Activated naive CD4-positive, alpha-beta T cell (primary cell): ENCODE data around the gene PRPH.
"Not testable (repeated sequence)": the region's sequence is repeated elsewhere in the genome, so short reads cannot be mapped to it uniquely, and the experiment has no call there.

Experiments
- DNase-seq, 4 experiments: peaks; one replicate each; lab custom pipeline; 2025; lab: John Stamatoyannopoulos, UW

Gene PRPH

DNA sequence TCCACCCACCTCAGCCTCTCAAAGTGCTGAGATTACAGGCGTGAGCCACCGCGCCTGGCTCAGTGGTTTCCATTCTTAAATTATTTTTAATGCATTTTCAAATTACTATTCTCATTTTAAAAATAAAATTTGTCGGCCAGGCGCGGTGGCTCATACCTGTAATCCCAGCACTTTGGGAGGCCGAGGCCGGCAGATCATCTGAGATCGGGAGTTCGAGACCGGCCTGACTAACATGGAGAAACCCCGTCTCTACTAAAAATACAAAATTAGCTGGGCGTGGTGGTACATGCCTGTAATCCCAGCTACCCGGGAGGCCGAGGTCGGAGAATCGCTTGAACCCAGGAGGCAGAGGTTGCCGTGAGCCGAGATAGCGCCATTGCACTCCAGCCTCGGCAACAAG is 38.8 kb downstream of the PRPH start:
- not testable (repeated sequence) for DNase-seq

DNA sequence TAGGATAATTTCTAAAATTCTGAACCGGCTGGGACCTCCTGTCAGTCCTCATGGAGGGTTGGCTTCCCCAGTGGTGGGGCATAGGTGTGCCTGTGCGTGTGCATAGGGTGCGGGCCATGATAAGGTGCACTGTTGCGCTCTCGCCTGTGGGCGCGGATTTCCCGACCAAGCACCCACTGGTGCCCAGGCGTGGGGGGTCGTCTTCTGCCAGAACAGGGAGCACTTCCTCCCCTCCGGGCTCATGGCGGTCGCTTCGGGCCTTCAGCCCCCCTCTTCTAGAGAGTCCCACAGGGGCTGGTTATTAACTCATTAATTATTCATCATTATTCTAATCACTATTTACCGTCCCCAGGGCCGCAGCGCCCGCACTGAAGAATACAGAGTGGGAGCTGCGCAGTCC is 39.3 kb downstream of the PRPH start:
- DNase-seq, result no peak

DNA sequence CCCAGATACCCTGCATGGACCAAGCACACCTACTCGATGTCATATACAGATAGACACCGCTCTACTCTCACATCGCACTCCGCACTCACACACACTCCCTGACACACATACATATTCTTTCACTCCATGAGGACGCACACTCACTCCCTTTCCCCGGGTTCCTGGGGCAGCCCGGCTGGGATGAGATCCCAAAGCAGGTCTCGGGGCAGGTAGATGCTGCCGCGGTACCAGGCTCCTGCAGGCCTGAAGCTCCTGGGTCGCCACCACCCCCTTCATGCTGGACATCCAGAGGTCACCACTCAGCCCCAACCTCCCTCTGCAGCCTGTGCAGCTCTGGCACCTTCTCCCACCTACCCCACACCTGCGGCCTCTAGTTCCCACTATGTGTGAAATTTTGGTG is 39.7 kb downstream of the PRPH start:
- no peak for DNase-seq

DNA sequence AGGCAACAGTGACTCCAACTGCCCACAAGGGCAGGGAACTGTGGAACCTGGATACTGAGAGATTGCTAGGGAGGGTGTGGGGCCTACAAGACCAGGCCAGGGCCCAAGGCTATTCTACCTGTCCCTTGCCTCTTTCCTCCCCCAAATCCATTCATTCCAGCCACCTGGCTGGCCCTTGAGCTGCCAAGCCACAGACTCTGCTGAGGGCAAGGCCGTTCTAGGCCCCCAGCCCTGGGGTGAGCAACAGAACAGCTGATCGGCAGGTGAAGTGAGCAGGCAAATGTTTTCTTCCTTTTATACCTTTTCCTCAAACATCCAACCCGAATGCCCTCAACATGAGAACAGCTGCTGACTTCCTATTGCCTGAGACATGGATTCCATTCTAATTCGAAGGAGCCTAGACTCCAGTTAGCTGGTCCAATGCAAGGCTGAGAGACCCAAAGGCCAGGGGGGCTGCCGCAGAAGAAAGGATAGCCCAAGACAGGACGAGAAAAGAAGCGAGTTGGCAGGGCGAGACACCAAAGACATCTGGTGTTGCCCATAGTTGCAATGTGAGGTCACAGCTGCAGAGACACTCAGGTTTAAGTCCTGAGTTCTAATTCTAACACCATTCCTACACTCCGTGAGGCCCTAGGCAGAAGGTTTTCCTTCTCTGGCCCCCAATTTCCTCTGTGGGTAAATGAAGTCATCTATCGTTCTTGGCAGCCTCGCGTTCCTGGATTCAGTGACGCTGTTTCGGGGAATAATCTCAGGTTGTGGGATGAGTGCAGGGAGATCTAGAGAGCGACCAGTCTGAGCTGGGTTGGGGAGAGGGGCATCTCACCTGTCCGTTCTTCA is 40.4 kb downstream of the PRPH start:
- DNase-seq, result no peak

DNA sequence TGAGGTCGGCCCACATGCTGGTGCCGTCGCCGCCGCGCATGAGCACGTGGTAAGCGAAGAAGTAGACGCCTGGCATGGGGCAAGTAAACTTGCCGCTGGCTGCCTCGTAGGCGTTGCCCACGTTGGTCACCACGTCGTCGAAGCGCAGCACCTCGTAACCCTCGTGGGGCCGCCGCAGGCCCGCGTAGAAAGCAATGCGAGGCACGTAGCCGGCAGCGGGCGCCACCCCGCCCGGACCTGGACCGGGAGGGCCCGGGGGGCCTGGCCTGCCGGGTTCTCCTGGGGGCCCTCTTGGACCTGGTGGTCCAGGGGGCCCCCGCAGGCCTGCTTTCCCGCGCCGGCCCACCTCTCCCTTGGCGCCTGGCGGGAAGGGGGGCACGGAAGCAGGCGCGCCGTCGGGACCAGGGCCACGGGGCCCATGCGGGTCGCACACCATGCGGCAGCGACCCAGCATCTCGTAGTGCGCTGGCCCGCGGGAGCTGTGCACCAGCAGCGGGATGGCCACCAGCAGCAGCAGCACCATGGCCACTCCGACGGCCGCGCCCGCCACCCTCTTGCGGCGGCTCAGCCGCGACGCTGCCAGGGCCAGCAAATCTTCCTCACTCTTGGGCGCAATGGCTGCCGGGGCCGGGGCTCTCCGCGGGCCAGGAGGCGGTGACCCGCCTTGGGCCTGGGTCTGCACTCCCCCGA is 41.2 kb downstream of the PRPH start:
- no peak for DNase-seq

DNA sequence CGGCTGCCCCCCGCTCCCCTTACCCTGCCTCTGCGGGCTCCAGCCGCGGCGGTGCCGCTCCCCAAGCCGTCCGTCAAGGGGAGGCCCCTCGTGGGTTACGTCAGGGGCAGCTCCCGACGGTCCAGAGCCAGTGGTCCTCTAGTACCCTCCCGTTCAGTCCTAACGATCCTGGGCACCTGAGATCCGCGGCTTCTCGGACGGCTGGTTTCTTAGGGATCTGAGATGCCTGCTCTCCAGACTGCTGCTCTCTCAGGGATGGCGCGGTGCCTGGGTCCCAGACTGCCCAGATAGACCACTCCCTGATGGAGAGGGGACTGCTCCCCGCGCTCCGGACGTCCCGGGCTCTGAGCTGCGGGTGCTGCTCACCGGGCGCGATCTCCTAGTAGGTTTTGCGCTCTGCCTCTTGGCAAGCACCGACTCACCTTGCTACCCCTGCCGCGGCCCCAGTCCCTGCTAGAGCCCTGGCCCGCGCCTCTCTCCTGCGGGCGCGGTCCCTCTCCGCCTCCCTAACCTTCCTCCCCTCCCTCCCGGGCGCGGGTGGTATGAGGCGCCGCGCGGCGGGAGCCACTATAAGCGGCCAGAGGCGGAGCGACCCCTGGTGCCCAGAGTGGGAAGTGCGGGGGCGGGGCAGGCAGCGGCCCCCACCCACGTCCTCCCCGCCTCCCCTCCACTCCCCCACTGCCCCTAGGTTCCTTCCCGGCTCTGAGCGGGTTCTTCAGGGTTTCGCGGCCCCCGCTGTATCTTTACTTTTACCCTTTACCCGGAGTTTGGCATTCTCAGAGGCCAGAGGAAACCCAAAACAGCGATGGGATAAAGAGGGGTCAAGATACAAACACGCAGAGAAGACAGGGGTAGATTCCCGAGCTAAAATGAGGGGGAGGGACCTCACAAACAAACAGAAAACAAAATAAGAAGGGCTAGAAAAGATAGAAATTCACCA is 42.0 kb downstream of the PRPH start, which contains the start of gene C1QL4:
TSS of gene C1QL4 (minus strand) at position 544 of the 940 bp plus-strand sequence. CDS start 711 bp downstream, outside the sequence.
- DNase-seq, result peak; percentile 63 to 89 (median 85)

DNA sequence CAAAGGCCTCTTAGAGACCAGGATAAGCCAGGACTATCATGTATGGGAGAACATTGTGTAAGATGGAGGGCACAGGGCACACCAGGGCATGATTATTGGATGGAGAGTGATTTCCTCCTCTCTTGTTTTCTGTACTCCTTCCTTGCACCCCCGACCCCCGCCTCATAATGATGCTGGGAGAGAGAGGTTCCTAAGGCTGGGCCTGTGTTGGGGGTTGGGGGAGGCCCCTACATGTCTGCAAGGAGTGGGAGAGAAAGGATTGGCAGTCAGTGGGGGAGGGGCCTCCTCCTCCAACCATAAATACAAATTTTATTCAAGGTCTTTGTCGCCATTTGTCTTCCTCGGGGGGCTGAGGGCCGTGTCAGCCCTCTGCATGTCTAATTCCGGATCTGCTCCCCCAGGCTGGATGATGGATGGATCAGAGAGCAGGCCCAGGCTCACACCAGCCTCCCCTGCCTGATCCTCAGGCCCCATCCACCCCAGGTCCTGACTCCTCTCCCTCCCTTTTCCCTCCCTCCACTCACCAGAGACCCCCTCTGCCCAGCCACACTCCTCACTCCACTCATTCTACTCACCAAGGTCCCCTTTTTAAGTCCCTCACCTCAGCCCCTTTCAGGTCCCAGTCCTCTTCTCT is 44.0 kb downstream of the PRPH start:
- DNase-seq, result no peak

DNA sequence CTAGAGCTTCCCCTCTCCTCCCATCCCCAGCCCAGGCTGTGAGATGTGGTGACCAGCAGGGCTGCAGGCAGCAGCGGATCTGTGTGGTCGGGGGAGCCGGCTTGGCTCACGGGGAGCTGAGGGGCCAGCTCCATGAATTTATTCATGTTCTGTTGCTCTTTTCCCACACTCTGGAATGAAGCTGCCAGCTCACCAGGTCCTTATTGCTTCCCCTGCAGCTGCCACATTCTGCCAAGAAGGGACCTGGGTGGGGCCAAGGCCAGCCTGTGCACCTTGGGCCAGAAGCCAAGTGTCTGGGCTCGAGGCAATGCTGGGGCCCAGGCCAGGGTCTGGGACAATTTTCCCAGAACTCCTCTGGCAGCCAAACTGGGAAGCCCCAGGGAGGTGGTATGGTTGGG is 44.5 kb downstream of the PRPH start:
- DNase-seq, result no peak

DNA sequence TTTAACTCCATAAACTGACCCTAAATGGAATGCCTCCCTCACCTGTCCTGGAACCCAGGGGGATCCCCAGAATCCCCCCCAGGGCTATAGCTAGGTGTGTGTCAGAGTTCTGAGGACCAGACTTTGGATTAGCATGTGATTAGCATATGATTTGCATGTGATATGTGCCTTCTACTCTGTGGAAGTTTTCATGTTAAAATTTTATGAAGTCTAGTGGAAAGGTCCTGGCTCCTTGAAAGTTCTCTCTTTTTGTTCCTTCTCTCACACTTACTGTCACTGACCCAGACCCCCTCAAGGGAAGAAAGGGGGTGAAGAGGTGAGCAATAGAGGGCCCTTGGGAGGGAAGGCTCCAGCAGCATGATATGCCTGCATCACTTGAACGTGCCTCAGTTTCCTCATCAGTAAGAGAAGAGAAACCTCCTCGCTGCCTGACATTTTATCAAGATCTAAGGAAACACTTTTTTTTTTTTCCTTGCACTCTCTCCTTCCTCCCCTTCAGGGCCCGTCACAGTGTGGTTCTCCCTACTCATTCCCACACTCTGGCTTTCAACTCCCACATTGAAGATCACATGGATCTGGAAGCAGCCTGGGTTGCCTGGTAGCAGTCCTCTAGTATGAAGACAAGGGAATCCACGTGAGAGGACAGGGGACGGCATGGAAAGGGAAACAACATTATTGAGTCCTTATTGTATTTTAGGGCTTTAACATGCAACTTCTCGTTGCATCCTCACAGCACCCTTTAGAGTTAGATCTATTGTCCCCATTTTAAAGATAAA is 45.3 kb downstream of the PRPH start:
- no peak for DNase-seq

DNA sequence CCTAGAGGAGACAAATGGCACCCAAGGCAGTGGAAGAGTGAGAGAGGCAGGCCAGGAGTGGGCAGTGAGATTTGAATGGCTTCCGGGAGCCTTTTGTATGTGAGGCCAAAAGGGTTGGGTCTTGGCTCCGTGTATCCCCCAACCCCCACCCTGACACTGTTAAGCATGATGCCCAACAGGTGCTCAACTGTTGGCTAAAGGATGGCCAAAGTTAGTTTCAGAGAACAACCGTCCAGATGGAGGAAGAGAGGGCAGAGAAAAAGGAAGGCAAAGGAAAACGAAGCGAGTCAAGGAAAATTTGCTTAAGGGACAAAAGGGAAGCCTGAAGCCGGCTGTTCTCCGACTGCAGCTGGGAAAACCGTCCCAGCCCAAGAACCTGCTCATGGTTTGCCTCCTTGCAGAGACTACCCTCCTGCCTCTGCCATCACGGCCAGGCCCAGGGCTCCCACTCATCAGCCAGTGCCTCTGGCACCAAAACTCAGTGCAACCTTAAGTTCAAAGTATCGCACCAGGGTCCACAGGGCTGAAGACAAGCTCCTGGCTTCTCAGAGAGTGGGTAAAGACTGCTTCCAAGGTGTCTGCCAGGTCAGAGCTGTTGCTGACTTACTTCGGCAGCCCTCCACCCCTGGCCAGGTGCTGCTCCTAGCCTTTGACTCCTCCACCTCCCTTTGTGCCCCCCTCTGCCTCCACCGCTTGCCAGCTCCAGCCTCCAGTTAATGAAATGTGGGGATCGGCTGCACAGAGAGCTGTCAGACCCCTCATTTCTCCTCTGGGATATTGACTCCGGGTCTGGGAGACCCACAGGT is 46.2 kb downstream of the PRPH start:
- DNase-seq, result no peak

DNA sequence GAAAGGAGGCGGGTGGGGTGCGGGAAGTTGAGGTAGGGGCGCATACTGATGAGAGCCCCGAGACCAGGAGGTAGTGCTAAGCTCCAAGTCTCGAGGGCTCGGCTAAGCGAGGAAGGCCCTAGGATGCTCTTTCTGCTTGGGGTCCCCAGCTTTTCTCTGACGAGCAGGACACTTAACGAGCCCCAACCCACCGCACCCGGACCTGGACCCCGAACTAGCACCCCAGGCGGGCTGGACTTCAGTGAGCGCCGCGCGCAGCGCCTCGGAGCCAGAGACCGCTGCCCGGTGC is 46.8 kb downstream of the PRPH start:
- DNase-seq, result no peak

DNA sequence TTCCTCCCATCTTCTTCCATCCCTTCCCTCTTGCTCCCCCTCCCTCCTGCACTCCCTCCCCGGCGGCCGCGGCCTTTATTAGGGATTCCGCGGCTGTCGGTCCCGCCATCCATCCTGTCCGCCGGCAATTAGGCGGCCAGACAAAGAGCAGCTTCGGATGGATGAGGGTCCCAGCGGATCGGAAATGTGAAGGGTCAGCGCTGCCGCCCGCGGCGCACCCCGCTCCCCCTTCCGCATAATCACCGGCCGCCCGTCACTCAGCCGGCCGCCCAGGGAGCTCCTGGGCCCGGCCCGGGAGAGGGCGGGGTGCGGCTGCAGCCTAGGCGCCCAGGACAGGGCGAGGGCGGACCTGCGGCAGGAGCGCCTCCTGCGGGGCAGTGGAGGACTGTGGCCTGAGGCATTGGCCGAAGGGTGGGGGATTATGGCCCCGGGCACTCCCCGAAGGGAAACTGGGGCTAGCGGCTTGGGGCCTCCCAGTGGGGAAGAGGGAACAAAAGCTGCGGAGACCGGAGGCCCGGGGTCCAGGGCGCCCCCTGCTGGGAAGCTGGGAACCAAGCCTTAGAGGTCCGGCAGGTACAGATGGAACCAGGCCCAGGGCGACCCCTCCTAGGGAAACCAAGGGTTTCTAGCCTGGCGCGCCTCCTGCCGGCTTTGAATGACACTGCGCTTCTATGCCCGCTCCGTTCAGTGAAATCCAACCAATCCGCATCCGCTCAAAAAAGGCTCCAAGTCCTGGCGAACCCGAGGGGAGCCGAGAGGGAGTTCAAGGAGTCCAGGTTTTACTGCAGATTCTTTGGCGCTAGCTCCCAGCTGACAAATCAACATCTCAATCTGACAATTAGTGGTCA is 47.3 kb downstream of the PRPH start:
- peak in 3 of 4 experiments; percentile 47 to 55 (median 52) for DNase-seq

DNA sequence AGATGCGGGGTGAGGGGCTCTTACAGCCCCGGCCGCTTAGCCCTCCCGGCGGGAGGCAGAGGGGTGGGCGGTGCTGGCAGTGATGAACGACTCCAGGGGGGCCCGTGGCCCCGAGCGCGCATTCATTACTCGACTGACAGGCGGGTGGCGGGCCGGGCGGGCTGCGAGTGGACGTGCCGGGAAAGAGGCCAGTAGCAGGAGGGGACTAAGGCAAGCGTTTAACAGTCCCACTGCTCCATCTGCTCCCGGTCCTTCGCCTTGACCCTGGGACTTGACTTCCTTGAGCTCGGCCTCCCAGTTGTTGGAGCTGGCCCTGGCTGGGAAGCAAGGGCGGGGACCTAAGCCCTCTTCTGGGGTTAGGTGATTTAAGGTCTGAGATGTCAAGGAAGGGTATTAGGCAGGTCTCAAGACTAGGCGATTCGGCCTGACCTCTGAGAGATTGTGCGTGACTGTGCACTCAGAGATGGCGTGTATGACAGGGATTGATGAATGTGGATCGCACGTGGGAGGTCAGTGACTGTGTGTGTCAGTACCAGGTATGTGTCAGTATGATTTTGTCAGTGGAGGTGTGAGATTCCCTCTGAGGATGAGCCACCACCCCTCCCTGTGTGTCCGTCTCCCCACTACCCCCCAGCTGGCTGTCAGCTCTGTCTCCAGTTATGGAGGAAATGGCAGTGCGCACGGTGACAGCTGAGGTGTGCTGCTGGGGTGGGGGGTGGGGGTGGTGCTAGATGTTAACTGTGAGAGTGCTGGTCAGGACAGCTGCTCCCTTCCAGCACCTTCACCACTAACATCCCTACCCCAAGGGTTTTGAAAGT is 48.2 kb downstream of the PRPH start:
- DNase-seq, result no peak

DNA sequence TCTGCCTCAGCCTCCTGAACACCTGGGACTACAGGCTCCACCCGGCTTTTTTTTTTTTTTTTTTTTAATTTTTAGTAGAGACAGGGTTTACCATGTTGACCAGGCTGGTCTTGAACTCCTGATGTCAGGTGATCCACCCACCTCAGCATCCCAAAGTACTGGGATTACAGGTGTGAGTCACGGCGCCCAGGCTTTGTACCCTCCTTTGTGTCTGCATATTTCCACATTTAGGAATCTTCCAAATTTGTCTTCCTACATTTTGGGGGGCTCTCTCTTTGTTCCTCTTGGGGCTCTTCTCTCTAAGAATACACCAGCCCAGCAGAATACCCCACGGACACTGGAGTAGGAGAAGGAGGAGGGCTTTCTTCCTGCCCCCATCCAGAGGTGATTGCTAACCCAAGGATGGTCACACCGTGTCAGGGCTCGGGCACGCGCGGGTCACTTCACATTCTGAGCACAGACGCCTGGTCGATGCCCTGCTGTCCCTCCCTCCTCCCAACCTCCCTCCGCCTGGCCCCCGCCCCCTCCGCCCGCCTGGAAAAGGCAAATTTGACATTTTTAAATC is 49.6 kb downstream of the PRPH start:
- DNase-seq, result no peak

DNA sequence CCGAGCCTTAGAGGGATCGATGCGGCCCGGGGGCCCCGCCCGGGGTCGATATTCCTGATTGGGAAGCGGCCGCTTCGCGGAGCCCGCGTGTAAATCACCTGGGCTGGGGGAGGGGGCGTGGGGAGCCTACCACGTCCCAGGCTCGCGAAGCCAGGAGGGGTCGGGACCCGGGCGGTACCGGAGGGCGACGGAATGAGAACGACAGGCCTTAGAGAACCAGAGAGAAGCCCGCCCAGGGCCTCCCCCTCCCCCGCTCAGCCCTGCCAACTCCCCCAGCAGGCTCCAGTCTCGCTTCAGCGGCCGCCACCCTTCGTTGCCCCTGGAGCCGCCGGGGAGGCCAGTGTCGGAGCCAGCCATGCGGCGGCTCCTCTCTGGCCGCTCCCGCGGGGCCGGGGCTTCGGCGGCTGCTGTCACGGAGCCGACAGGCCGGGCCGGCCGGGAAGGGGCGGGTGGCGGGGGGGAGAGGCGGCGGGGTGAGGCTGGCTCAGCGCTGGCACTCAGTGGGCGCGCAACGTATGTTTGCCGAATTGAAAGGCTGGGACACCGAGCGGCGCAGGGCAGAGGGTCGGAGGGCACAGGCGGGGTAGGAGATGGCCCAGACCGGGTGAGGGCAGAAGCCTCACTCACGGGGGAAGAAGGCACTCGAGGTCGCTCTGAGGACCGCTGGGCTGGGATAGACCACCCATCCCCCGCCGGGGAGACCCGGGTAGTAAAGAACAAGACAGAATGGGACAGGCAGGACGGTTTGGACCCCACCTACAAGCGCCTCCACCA is 50.3 kb downstream of the PRPH start:
- DNase-seq, result peak in 1 of 4 experiments; percentile 23

DNA sequence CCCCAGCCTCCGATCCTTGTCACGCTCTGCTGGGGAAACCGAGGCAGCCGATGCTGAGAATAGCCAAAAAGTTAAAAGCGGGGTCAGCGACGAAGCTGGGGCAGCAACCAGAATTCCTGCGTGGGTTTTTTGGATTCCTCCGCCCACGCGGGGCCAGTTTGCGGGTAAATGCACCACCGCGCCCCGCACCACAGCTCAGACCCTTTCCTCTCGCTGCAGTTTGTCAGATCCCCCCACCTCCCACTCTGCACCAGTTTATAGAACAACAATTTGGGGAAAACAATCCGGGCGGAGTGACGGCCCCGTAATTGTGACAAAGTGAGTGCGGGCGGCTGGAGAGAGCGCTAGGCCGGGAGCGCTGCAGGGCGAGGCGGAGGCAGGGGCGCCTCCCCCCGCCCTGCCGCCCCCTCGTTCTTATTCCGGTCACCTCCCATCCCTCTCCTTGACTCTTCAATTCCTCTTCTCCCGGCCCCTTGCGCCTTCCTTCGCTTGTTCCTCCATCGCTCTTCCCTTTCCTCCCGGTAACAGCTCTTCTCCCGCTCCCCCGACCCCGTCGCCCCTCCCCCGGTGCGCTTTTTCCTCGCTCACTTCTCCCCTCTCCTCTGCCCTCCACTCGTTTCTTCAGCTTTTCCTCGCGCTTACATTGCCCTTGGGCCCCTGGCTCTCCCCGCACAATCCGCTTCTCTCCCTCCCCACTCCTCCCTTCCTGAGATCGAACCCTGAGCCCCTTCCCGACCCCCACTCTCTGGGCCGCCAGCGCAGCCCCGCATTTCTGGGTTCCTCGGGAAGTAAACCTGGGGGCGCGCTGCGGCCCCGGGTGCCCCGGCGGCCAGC is 51.1 kb downstream of the PRPH start:
- DNase-seq, result no peak
